MM.1S (cell line): ENCODE measurements around the gene CCSER2.

Experiments
- DNase-seq: peaks from one replicate; pipeline ENCODE4 v3.0.0-alpha.2; 2015
- H2AFZ ChIP-seq: fragments of 300-600 bp; sonication (generic); 2 replicates; pipeline ENCODE4 v1.6.0; 2016; ENCODE audit warnings: antibody characterized with exemption, low read length
- H3F3A ChIP-seq: fragments of 300-600 bp; sonication (generic); 2 replicates; pipeline ENCODE4 v1.6.1; 2016; ENCODE audit warnings: mild to moderate bottlenecking, antibody characterized with exemption, low read length, moderate library complexity, mixed read lengths; ENCODE audit not compliant: insufficient read depth
- H3K27ac ChIP-seq: fragments of 300-600 bp; sonication (generic); 2 replicates; pipeline ENCODE4 v1.5.1; 2016; ENCODE audit warnings: mild to moderate bottlenecking, low read length
- H3K27me3 ChIP-seq: fragments of 300-600 bp; sonication (generic); replicated peaks from 2 replicates; pipeline ENCODE4 v1.6.0; 2016; ENCODE audit warnings: low read length; ENCODE audit not compliant: insufficient read depth
- H3K36me3 ChIP-seq: fragments of 300-600 bp; sonication (generic); replicated peaks from 2 replicates; pipeline ENCODE4 v1.6.1; 2016; ENCODE audit warnings: mild to moderate bottlenecking, low read length, mixed read lengths; ENCODE audit not compliant: insufficient read depth
- H3K4me1 ChIP-seq: fragments of 300-600 bp; sonication (generic); 2 replicates; pipeline ENCODE4 v1.6.1; 2016; ENCODE audit warnings: low read length, mixed read lengths
- H3K4me2 ChIP-seq: fragments of 300-600 bp; sonication (generic); 2 replicates; pipeline ENCODE4 v1.6.0; 2016; ENCODE audit warnings: low read depth, low read length
- H3K4me3 ChIP-seq: fragments of 300-600 bp; sonication (generic); 2 replicates; pipeline ENCODE4 v1.5.1; 2016; ENCODE audit warnings: low read length, mixed read lengths
- H3K79me2 ChIP-seq: fragments of 300-600 bp; sonication (generic); 2 replicates; pipeline ENCODE4 v1.6.1; 2016; ENCODE audit warnings: mixed run types, low read length, mixed read lengths
- H3K9ac ChIP-seq: fragments of 300-600 bp; sonication (generic); 2 replicates; pipeline ENCODE4 v1.6.1; 2016; ENCODE audit warnings: low read length, mixed read lengths
- H3K9me2 ChIP-seq: fragments of 300-600 bp; sonication (generic); replicated peaks from 2 replicates; pipeline ENCODE4 v1.6.1; 2016; ENCODE audit warnings: mild to moderate bottlenecking, low read length, mixed read lengths; ENCODE audit not compliant: insufficient read depth
- H3K9me3 ChIP-seq: fragments of 300-600 bp; sonication (generic); replicated peaks from 2 replicates; pipeline ENCODE4 v1.6.1; 2016; ENCODE audit warnings: mild to moderate bottlenecking, low read length, mixed read lengths; ENCODE audit not compliant: insufficient read depth
- H4K20me1 ChIP-seq: fragments of 300-600 bp; sonication (generic); 2 replicates; pipeline ENCODE4 v1.6.1; 2016; ENCODE audit warnings: mild to moderate bottlenecking, low read length, moderate library complexity, mixed read lengths; ENCODE audit not compliant: insufficient read depth
- CTCF ChIP-seq: fragments of 300-600 bp; sonication (generic); IDR thresholded peaks from 2 replicates; pipeline ENCODE4 v1.5.1; 2016; ENCODE audit warnings: antibody characterized with exemption, low read length, mixed read lengths
- EZH2 ChIP-seq: fragments of 300-600 bp; sonication (generic); optimal IDR thresholded peaks from 2 replicates; pipeline ENCODE3; 2017; ENCODE audit warnings: low read depth, mild to moderate bottlenecking, antibody characterized with exemption, low read length, mixed read lengths
- EZH2phosphoT487 ChIP-seq: fragments of 300-600 bp; sonication (generic); IDR thresholded peaks from 2 replicates; pipeline ENCODE4 v1.6.1; 2018; ENCODE audit warnings: antibody characterized with exemption, low read length

Gene CCSER2

DNA sequence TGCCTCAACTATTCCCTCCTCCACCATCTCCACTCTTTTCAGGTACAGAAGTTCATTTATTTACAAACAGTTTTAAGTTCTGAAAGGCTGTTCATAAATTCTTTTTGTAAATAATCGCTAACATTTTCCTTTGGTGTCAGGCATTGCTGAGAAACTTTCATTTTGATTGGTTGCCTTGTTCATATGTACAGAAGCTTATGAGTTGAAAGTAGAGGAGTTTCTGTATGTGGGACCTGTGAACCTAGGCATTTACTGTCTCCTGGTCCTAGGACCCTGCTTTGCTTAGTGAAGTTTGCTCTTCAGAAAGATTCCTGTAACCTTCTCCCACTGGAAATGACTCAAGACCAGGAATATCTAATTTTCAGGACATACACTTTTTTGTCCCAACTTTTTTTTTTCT, 30.4 kb downstream of the CCSER2 start:
- H3K9me3 ChIP-seq: no peaks in the 10 kb centered on the region
- no peak overlapping the region for H2AFZ ChIP-seq
- no peaks in the 10 kb centered on the region for H4K20me1 ChIP-seq
- H3K9ac ChIP-seq: no peak overlapping the region
- H3K4me2 ChIP-seq: no peak overlapping the region
- no peak for DNase-seq
- no peaks in the 10 kb centered on the region for H3K36me3 ChIP-seq
- H3K27me3 ChIP-seq: no peaks in the 10 kb centered on the region
- 0 out of 2 replicates have a peak, but pooled peaks cover 4% of the 10 kb centered on the region for H3K4me1 ChIP-seq
- no peaks in the 10 kb centered on the region for H3K9me2 ChIP-seq
- H3K79me2 ChIP-seq: peaks cover 9% of the 10 kb centered on the region; the same call in 1 of the 2 replicates
- no peaks in the 10 kb centered on the region for H3F3A ChIP-seq
- no peak overlapping the region for H3K4me3 ChIP-seq
- no peak overlapping the region for H3K27ac ChIP-seq
- TF ChIP-seq CTCF (no peak), EZH2phosphoT487 (no peak), EZH2 (no peak)

- H3K4me2 ChIP-seq: no peak overlapping the region
- no peaks in the 10 kb centered on the region for H3F3A ChIP-seq
- no peaks in the 10 kb centered on the region for H3K9me2 ChIP-seq
- H3K9ac ChIP-seq: no peak overlapping the region
- no peak for DNase-seq
- H3K36me3 ChIP-seq: no peaks in the 10 kb centered on the region
- H3K4me3 ChIP-seq: no peak overlapping the region
- no peak overlapping the region for H2AFZ ChIP-seq
- no peak for TF ChIP-seq EZH2phosphoT487
- H4K20me1 ChIP-seq: no peaks in the 10 kb centered on the region
- no peaks in the 10 kb centered on the region for H3K27me3 ChIP-seq
- H3K4me1 ChIP-seq: 0 out of 2 replicates have a peak, but pooled peaks cover 4% of the 10 kb centered on the region
- peaks cover 7% of the 10 kb centered on the region; the same call in 1 of the 2 replicates for H3K79me2 ChIP-seq
- H3K27ac ChIP-seq: no peak overlapping the region
- H3K9me3 ChIP-seq: no peaks in the 10 kb centered on the region
Measured at GRCh38 chr10:84360637-84361365, 32.4 kb downstream of the CCSER2 start.

DNA sequence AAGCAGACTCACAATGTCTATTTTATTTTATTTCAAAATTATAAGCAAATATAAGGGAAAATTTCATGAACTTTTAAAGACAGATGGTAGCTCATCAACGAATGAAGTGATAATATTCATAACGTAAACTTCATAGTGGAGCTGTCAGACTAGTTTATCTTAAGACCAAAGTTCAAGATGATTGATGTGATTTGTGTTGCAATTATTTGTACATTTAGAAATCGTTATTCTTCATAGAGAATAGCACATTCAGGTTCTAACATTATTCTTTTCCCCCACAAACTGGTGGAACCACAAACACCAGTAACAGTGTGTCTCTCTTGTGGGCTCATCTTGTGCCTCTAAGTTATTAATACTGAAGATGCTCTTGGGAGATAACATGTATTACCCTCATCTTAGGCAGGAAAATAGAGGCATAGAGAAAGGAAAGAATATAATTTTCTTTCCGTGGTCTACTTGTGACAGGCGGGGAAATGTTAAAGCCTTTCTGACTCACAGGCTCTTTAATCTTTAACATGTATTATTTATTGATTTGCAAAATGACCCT, 37.0 kb downstream of the CCSER2 start:
- no peak for TF ChIP-seq EZH2phosphoT487
- DNase-seq: no peak
- no peak overlapping the region for H3K9ac ChIP-seq
- no peaks in the 10 kb centered on the region for H3K36me3 ChIP-seq
- H3K79me2 ChIP-seq: peaks cover 3% of the 10 kb centered on the region; the same call in 1 of the 2 replicates
- no peak overlapping the region for H2AFZ ChIP-seq
- H3F3A ChIP-seq: no peaks in the 10 kb centered on the region
- H3K4me2 ChIP-seq: no peak overlapping the region
- no peaks in the 10 kb centered on the region for H3K27me3 ChIP-seq
- no peak overlapping the region for H3K27ac ChIP-seq
- H4K20me1 ChIP-seq: no peaks in the 10 kb centered on the region
- no peaks in the 10 kb centered on the region for H3K9me3 ChIP-seq
- no peak overlapping the region for H3K4me3 ChIP-seq
- H3K9me2 ChIP-seq: no peaks in the 10 kb centered on the region
- no peaks in the 10 kb centered on the region for H3K4me1 ChIP-seq

- no peaks in the 10 kb centered on the region for H3K4me1 ChIP-seq
- peaks cover 3% of the 10 kb centered on the region; the same call in 1 of the 2 replicates for H3K79me2 ChIP-seq
- TF ChIP-seq EZH2 (no peak), CTCF (no peak), EZH2phosphoT487 (no peak)
- no peaks in the 10 kb centered on the region for H3K27me3 ChIP-seq
- H2AFZ ChIP-seq: no peak overlapping the region
- no peak overlapping the region for H3K4me2 ChIP-seq
- H3K4me3 ChIP-seq: no peak overlapping the region
- no peak overlapping the region for H3K27ac ChIP-seq
- H3K36me3 ChIP-seq: no peaks in the 10 kb centered on the region
- no peaks in the 10 kb centered on the region for H3K9me2 ChIP-seq
- H3F3A ChIP-seq: no peaks in the 10 kb centered on the region
- no peaks in the 10 kb centered on the region for H4K20me1 ChIP-seq
- no peak overlapping the region for H3K9ac ChIP-seq
- no peak for DNase-seq
- no peaks in the 10 kb centered on the region for H3K9me3 ChIP-seq
Measured at GRCh38 chr10:84366041-84366440, 37.7 kb downstream of the CCSER2 start.
